ENCODE results near the gene SCAMP4.

SCAMP4 gene

DNA sequence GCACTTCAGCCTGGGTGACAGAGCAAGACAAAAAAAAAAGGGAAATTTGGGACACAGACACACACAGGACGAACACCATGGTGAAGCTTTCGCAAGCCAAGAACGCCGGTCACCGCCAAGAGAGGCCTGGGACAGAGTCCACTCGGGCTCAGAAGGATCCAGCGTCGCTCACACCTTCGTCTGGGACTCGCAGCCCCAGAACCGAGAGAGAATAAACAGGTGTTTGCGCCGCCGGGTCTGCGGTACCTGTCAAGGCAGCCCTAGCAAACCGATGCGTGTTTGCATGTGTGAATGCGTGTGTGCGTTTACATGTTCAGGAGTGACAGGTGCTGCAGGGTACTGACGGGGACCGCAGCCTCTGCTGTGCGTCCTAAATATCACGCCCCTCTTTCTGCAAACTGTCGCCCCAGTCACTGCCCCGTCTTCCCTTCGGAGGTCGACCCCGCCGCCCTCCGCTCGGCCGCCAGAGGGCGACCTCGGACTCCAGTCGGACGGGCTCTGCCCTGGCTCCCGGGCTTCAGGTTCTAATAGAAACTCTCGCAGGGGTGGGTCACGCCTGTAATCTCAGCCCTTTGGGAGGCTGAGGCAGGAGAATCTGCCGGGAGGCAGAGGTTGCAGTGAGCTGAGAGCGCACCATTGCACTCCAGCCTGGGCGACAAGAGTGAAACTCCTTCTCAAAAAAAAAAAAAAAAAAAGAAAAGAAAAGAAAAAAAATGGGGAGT, 24.0 kb downstream of the SCAMP4 start:
- H3K36me3 ChIP-seq (replicated peaks), result peaks cover 11% of the 10 kb centered on the region
- in situ Hi-C loops (cut with HindIII; ENCODE audit: low pct_ligation_motif_present, low sequenced_read_pairs), result no loop called here
- TF ChIP-seq, protein P1, sequence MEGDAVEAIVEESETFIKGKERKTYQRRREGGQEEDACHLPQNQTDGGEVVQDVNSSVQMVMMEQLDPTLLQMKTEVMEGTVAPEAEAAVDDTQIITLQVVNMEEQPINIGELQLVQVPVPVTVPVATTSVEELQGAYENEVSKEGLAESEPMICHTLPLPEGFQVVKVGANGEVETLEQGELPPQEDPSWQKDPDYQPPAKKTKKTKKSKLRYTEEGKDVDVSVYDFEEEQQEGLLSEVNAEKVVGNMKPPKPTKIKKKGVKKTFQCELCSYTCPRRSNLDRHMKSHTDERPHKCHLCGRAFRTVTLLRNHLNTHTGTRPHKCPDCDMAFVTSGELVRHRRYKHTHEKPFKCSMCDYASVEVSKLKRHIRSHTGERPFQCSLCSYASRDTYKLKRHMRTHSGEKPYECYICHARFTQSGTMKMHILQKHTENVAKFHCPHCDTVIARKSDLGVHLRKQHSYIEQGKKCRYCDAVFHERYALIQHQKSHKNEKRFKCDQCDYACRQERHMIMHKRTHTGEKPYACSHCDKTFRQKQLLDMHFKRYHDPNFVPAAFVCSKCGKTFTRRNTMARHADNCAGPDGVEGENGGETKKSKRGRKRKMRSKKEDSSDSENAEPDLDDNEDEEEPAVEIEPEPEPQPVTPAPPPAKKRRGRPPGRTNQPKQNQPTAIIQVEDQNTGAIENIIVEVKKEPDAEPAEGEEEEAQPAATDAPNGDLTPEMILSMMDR (IDR thresholded peaks at IDR 0.05; ENCODE audit: low read depth, low read length, missing control alignments), result peak; percentile 94
- H3K27me3 ChIP-seq (replicated peaks), result no peaks in the 10 kb centered on the region
- no peak overlapping the region for H3K27ac ChIP-seq
- peak; percentile 58 for DNase-seq
- H3K4me3 ChIP-seq (ENCODE audit: low read depth, low read length), result peak overlapping the region; percentile 37

DNA sequence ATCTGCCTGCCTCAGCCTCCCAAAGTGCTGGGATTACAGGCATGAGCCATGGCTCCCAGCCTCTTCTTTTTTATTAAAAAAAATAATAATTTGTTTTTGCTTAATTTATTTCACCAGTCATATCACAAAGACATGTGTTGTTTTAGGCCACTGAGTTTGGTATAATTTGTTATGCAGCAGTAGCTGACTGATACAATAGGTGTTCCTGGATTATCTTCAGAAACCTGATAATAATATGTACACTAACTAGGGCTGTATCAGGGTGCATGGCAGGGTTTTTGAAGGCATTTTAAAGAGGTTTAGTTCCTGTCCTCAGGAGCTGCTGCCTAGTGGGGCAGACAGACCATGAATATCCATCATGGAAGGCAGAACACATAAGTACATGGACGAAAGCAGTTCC, 26.2 kb downstream of the SCAMP4 start:
- H3K4me3 ChIP-seq (ENCODE audit: low read depth, low read length), result no peak overlapping the region
- in situ Hi-C loops (cut with HindIII; ENCODE audit: low pct_ligation_motif_present, low sequenced_read_pairs), result no loop called here
- TF ChIP-seq, protein P1 (IDR thresholded peaks at IDR 0.05; ENCODE audit: low read depth, low read length, missing control alignments), result no peak
- H3K27me3 ChIP-seq (replicated peaks), result no peaks in the 10 kb centered on the region
- H3K27ac ChIP-seq, result no peak overlapping the region
- H3K36me3 ChIP-seq (replicated peaks), result no peaks in the 10 kb centered on the region
- DNase-seq, result no peak

DNA sequence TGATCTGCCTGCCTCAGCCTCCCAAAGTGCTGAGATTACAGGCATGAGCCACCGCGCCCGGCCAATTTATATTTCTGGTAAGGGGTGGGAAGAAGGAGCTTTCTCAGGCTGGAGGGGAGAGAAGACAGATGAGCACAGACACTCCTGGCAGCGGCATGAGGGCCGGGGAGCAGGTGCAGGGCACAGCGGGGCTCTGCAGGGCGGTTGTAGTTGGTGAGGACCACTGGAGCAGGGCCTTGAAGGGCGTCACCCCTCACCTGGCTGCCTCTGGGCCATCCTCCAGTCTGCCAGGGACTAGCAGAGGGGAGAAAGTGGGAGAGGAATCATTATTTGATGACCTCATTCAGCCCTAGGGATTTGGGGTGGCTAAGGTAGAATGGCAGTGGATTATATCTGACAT, 27.2 kb downstream of the SCAMP4 start:
- TF ChIP-seq, protein P1 (IDR thresholded peaks at IDR 0.05; ENCODE audit: low read depth, low read length, missing control alignments), result no peak
- Histone ChIP-seq H3K4me3 (ENCODE audit: low read depth, low read length) (no peak overlapping the region), H3K27ac (no peak overlapping the region), H3K27me3 (replicated peaks) (no peaks in the 10 kb centered on the region), H3K36me3 (replicated peaks) (no peaks in the 10 kb centered on the region)
- no peak for DNase-seq
- in situ Hi-C loops (cut with HindIII; ENCODE audit: low pct_ligation_motif_present, low sequenced_read_pairs), result no loop called here

DNA sequence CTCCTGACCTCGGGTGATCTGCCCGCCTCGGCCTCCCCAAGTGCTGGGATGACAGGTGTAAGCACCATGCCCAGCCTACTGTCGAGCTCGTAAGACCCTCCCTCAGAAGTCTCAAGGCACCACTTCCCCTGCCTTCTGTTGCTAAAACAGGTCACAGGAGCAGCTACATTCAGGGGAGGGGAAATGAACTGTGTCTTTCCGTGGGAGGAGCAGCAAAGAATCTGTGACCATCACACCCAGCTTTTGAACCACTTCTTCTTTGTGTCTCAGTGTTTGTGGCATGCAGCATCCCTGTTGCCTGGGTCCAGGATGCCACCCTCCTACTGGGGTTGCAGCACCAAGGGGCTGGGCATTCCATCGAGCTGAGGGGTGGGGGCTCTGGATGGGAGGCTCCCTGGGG, 28.0 kb downstream of the SCAMP4 start:
- H3K27me3 ChIP-seq (replicated peaks), result no peaks in the 10 kb centered on the region
- DNase-seq, result no peak
- H3K4me3 ChIP-seq (ENCODE audit: low read depth, low read length), result no peak overlapping the region
- H3K36me3 ChIP-seq (replicated peaks), result no peaks in the 10 kb centered on the region
- in situ Hi-C loops (cut with HindIII; ENCODE audit: low pct_ligation_motif_present, low sequenced_read_pairs), result no loop called here
- no peak overlapping the region for H3K27ac ChIP-seq
- TF ChIP-seq, protein P1 (IDR thresholded peaks at IDR 0.05; ENCODE audit: low read depth, low read length, missing control alignments), result no peak

DNA sequence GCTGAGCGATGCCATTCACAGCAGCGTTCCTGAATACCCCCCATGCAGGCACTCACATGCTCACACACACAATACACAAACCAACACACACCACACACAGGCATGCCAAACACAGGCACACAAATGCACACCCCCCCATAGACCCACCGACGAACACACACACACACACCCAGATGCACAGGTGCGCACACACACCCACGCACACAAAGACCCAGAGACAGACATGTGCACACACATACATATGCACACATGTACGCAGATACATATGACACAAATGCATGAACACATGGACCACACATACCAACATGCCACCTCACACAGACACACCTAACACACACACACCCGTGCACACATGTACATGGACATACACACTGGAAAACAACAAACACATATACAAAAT, 28.7 kb downstream of the SCAMP4 start:
- Histone ChIP-seq H3K27ac (no peak overlapping the region), H3K27me3 (replicated peaks) (no peaks in the 10 kb centered on the region), H3K36me3 (replicated peaks) (no peaks in the 10 kb centered on the region), H3K4me3 (ENCODE audit: low read depth, low read length) (no peak overlapping the region)
- TF ChIP-seq, protein P1 (IDR thresholded peaks at IDR 0.05; ENCODE audit: low read depth, low read length, missing control alignments), result no peak
- in situ Hi-C loops (cut with HindIII; ENCODE audit: low pct_ligation_motif_present, low sequenced_read_pairs), result no loop called here
- DNase-seq, result no peak

Data from brain microvascular endothelial cell (primary cell).